ENCODE results near the gene RCBTB1. TPM values are rescaled to one million over a fixed set of nuclear protein-coding genes. Genes with fewer than 3 reads are reported as not detected.

Gene RCBTB1
- total RNA-seq, 1 experiment from 2014 or later, result 5.4 TPM

- ATAC-seq, result no peak
- intact Hi-C loops (cut with micrococcal nuclease), result no loop called here
Measured at GRCh38 chr13:49559006-49559405, 26.4 kb downstream of the RCBTB1 start.

GRCh38 chr13:49554387-49554786, 31.0 kb downstream of the RCBTB1 start:
- Histone ChIP-seq H3K36me3 (ENCODE audit: low read depth, low read length) (0 out of 2 replicates have a peak, but pooled peaks cover 3% of the 10 kb centered on the region), H3K27me3 (ENCODE audit: low read length) (no peaks in the 10 kb centered on the region), H3K9me2 (replicated peaks; ENCODE audit: low read length) (no peaks in the 10 kb centered on the region), H4K20me1 (ENCODE audit: low read length) (no peaks in the 10 kb centered on the region), H3K9me3 (ENCODE audit: low read length) (no peaks in the 10 kb centered on the region), H2AFZ (ENCODE audit: low read length) (no peak overlapping the region), H3K79me2 (ENCODE audit: low read length) (no peaks in the 10 kb centered on the region), H3K4me1 (ENCODE audit: insufficient read depth, low read length) (no peaks in the 10 kb centered on the region), H3K4me3 (ENCODE audit: low read length) (no peak overlapping the region), H3F3A (ENCODE audit: low read length, unreplicated experiment) (no peaks in the 10 kb centered on the region), H3K4me2 (ENCODE audit: low read length) (no peak overlapping the region), H3K27ac (ENCODE audit: low read length) (no peak overlapping the region), H3K9ac (ENCODE audit: low read length) (no peak overlapping the region)
- intact Hi-C loops (cut with micrococcal nuclease), result no loop called here
- ATAC-seq (no peak), DNase-seq (no peak)
- no TSS peak for BruUV-seq (replicated peaks)
- ChIA-PET POLR2A (ENCODE audit: unreplicated experiment) (no interaction called here), CTCF (no interaction called here)
- TF ChIP-seq CTCF (conservative IDR thresholded peaks at IDR 0.05; ENCODE audit: low read depth, low read length) (0 out of 2 replicates have a peak, but pooled peaks have one; percentile 12), EZH2phosphoT487 (IDR thresholded peaks at IDR 0.05; ENCODE audit: borderline replicate concordance, low read length) (no peak)

More at GRCh38 chr13:49559006-49559405, 26.4 kb downstream of the RCBTB1 start:
- H3K9me2 ChIP-seq (replicated peaks; ENCODE audit: low read length), result no peaks in the 10 kb centered on the region
- no peaks in the 10 kb centered on the region for H3K27me3 ChIP-seq (ENCODE audit: low read length)
- no peak for TF ChIP-seq EZH2phosphoT487 (IDR thresholded peaks at IDR 0.05; ENCODE audit: borderline replicate concordance, low read length)
- TF ChIP-seq CTCF (conservative IDR thresholded peaks at IDR 0.05; ENCODE audit: low read depth, low read length), result no peak
- no peak for TF ChIP-seq EZH2 (IDR thresholded peaks at IDR 0.05; ENCODE audit: low read length, unreplicated experiment)
- H3F3A ChIP-seq (ENCODE audit: low read length, unreplicated experiment), result no peaks in the 10 kb centered on the region
- no peak overlapping the region for H3K4me3 ChIP-seq (ENCODE audit: low read length)
- CTCF ChIA-PET, result no interaction called here
- H2AFZ ChIP-seq (ENCODE audit: low read length), result no peak overlapping the region
- H3K4me2 ChIP-seq (ENCODE audit: low read length), result no peak overlapping the region
- BruUV-seq (replicated peaks), result no TSS peak
- H3K9ac ChIP-seq (ENCODE audit: low read length), result no peak overlapping the region
- POLR2A ChIA-PET (ENCODE audit: unreplicated experiment), result no interaction called here
- H3K79me2 ChIP-seq (ENCODE audit: low read length), result no peaks in the 10 kb centered on the region
- 0 out of 2 replicates have a peak, but pooled peaks cover 3% of the 10 kb centered on the region for H3K4me1 ChIP-seq (ENCODE audit: insufficient read depth, low read length)
- peaks cover 3% of the 10 kb centered on the region; the same call in 1 of the 2 replicates for H3K36me3 ChIP-seq (ENCODE audit: low read depth, low read length)
- H4K20me1 ChIP-seq (ENCODE audit: low read length), result no peaks in the 10 kb centered on the region
- DNase-seq, result no peak
- no peak overlapping the region for H3K27ac ChIP-seq (ENCODE audit: low read length)
- H3K9me3 ChIP-seq (ENCODE audit: low read length), result no peaks in the 10 kb centered on the region

GRCh38 chr13:49553888-49554287, 31.5 kb downstream of the RCBTB1 start:
- H3K27ac ChIP-seq (ENCODE audit: low read length), result no peak overlapping the region
- no peaks in the 10 kb centered on the region for H3K79me2 ChIP-seq (ENCODE audit: low read length)
- H4K20me1 ChIP-seq (ENCODE audit: low read length), result no peaks in the 10 kb centered on the region
- DNase-seq (no peak), ATAC-seq (no peak)
- H3F3A ChIP-seq (ENCODE audit: low read length, unreplicated experiment), result no peaks in the 10 kb centered on the region
- ChIA-PET POLR2A (ENCODE audit: unreplicated experiment) (no interaction called here), CTCF (no interaction called here)
- intact Hi-C loops (cut with micrococcal nuclease), result no loop called here
- H3K4me1 ChIP-seq (ENCODE audit: insufficient read depth, low read length), result no peaks in the 10 kb centered on the region
- no peak for TF ChIP-seq EZH2phosphoT487 (IDR thresholded peaks at IDR 0.05; ENCODE audit: borderline replicate concordance, low read length)
- no peak for TF ChIP-seq CTCF (conservative IDR thresholded peaks at IDR 0.05; ENCODE audit: low read depth, low read length)
- no peak for TF ChIP-seq EZH2 (IDR thresholded peaks at IDR 0.05; ENCODE audit: low read length, unreplicated experiment)
- no peak overlapping the region for H3K4me2 ChIP-seq (ENCODE audit: low read length)
- H3K36me3 ChIP-seq (ENCODE audit: low read depth, low read length), result 0 out of 2 replicates have a peak, but pooled peaks cover 1% of the 10 kb centered on the region
- BruUV-seq (replicated peaks), result no TSS peak
- H2AFZ ChIP-seq (ENCODE audit: low read length), result no peak overlapping the region
- H3K4me3 ChIP-seq (ENCODE audit: low read length), result no peak overlapping the region
- no peaks in the 10 kb centered on the region for H3K27me3 ChIP-seq (ENCODE audit: low read length)
- H3K9me3 ChIP-seq (ENCODE audit: low read length), result no peaks in the 10 kb centered on the region
- no peaks in the 10 kb centered on the region for H3K9me2 ChIP-seq (replicated peaks; ENCODE audit: low read length)
- no peak overlapping the region for H3K9ac ChIP-seq (ENCODE audit: low read length)
